Cortex of kidney (tissue), 1 donor: Measurements from ENCODE around the gene TRAF3IP1.
"Not testable (repeated sequence)": the region's sequence is repeated elsewhere in the genome, so short reads cannot be mapped to it uniquely, and the experiment has no call there.

ENCODE experiments used
- DNase-seq: peaks from one replicate; lab custom pipeline; 2025; lab: John Stamatoyannopoulos, UW

TRAF3IP1 gene, protein sequence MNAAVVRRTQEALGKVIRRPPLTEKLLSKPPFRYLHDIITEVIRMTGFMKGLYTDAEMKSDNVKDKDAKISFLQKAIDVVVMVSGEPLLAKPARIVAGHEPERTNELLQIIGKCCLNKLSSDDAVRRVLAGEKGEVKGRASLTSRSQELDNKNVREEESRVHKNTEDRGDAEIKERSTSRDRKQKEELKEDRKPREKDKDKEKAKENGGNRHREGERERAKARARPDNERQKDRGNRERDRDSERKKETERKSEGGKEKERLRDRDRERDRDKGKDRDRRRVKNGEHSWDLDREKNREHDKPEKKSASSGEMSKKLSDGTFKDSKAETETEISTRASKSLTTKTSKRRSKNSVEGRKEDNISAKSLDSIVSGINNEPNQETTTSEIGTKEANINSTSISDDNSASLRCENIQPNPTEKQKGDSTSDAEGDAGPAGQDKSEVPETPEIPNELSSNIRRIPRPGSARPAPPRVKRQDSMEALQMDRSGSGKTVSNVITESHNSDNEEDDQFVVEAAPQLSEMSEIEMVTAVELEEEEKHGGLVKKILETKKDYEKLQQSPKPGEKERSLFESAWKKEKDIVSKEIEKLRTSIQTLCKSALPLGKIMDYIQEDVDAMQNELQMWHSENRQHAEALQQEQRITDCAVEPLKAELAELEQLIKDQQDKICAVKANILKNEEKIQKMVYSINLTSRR

GRCh38 chr2:238320246-238320647 is at the start of gene TRAF3IP1:
Gene TRAF3IP1 (plus strand): TSS chr2:238320518. CDS start chr2:238320663, 145 bp downstream.
- DNase-seq, result no peak

GRCh38 chr2:238270606-238271005 is 49.7 kb upstream of the TRAF3IP1 start:
- DNase-seq, result no peak

- DNase-seq, result no peak
These were observed 49.2 kb upstream of the TRAF3IP1 start for GRCh38 chr2:238271061-238271554.

DNA sequence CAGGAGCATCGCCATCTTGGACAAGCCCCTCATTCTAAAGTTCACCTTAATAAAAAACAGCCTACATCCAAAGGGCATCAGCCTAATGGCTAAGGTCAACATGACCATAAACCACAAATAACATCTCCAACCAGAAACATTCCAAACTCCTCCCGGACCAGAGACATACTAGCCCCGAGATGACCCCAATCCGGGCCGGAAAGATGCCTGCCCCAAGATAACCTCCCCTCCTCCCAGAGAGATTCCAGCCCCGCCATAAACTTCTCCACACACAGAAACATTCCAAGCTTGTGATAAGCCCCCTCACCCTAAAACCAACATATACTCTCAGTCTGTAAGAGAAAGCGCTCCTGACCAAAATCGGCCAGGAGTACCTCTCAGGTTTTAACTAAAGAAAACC is 48.6 kb upstream of the TRAF3IP1 start:
- not testable (repeated sequence) for DNase-seq

DNA sequence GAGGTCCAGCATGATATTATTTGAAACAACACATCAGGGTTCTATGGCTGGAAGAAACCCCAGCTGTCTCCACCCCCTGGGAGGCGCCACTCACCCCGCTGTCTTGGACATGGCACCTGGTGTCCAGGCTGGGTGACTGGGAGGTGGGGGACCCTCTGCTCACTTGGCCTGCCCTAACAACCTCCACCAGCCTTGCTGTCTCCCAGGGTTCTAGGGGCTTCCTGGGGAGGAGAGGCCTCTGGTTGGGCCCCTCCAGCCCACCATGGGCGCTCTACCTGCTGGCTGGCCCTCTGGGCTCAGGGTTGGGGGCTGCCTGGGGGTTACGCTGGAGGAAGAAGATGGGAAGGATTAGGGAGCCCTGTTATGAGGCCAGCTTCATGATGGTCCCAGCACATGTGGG is 48.2 kb upstream of the TRAF3IP1 start:
- no peak for DNase-seq

DNA sequence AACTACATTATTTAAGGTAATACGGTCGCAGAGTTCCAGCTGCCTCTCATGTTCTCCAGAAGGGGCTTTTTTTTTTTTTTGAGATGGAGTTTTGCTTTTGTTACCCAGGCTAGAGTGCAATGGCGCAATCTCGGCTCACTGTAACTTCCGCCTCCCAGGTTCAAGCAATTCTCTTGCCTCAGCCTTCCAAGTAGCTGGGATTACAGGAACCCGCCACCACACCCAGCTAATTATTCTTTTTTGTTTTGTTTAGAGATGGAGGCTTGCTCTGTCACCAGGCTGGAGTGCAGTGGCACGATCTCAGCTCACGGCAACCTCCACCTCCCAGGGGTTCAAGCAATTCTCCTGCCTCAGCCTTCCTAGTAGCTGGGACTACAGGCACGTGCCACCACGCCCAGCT is 46.9 kb upstream of the TRAF3IP1 start:
- DNase-seq, result not testable (repeated sequence)

GRCh38 chr2:238274152-238274865 is 46.0 kb upstream of the TRAF3IP1 start:
- DNase-seq, result no peak

GRCh38 chr2:238277695-238278094 is 42.6 kb upstream of the TRAF3IP1 start:
- DNase-seq, result no peak

GRCh38 chr2:238278626-238279323 is 41.5 kb upstream of the TRAF3IP1 start:
- no peak for DNase-seq

DNA sequence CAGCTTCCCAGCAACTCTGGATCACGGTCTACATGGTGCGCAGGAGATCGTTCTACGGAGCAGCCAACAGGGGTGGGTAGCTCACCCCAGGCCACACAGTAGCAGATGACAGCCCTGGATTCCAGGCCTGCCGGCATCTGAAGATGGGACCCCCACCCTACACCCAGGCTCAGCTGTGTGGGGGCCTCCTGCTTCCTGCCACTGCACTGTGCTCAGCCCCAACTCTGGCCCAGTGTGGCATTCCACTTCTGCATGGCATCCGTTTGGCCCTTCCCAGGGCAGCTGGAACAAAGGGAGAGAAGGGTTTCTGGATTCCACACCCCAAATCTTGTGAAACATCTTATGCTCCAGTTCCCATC is 41.0 kb upstream of the TRAF3IP1 start:
- no peak for DNase-seq

DNA sequence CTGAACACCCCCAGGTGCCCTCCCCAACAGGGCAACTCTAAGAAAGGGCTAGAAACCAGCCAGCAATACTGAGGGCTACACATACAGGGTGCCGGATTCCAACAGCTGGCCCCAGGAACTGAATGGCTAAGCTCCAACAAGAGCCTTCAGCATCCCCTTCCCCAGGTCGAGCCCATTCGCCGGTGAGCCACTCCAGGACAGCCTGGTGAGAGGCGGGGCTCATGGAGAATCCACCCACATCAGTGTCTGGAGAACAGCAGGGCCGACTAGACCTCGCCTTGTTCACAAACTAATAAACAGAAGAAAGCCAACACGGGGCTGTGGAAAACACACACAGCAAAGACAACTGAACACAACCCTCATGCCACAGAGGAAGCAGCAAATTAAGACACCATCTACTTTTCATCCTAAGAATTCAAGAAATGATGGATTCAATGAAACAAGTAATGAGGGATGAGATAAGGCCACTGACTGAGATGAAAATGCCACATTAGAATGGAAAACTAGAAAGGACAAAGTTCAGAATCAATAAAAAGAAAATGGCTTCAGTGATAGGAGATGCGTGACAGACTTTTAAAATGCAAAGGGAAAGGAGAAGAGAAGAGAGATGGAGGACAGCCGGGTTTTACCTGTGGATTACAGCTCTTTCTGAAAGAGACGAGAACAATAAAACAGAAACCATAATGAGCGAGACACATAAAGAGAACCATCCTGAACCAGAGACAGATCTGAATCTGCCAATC is 40.1 kb upstream of the TRAF3IP1 start:
- no peak for DNase-seq

DNA sequence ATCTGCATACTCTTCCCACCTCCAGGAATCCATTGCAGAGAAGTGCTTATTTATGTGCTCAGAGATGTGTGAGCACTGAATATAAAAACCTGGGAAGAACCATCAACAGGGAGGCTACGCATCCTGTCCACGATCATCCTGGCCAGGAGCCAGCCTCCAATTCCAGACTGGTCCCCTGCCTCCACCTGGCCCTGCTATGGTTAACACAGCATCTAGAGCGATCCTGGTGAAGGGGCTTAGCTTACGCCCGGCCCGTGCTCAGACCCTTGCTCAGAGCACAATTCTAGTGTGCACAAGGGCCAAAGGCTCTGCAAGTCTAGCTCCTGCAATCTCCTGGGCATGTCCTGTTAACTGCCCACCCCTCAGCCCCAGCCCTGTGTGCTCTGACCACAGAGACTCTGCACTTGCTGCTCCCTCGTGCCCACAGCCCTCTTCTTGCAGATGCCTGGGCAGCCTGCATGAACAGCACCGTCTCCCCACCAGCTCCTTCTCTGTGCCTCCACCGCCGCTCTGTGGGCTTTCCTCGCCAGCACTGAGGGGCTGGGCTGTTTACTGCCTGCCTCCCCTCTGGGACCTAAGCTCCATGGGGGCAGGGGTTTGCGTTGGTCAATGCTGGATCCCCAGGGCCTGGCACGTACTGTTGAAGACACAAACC is 38.4 kb upstream of the TRAF3IP1 start:
- no peak for DNase-seq

DNA sequence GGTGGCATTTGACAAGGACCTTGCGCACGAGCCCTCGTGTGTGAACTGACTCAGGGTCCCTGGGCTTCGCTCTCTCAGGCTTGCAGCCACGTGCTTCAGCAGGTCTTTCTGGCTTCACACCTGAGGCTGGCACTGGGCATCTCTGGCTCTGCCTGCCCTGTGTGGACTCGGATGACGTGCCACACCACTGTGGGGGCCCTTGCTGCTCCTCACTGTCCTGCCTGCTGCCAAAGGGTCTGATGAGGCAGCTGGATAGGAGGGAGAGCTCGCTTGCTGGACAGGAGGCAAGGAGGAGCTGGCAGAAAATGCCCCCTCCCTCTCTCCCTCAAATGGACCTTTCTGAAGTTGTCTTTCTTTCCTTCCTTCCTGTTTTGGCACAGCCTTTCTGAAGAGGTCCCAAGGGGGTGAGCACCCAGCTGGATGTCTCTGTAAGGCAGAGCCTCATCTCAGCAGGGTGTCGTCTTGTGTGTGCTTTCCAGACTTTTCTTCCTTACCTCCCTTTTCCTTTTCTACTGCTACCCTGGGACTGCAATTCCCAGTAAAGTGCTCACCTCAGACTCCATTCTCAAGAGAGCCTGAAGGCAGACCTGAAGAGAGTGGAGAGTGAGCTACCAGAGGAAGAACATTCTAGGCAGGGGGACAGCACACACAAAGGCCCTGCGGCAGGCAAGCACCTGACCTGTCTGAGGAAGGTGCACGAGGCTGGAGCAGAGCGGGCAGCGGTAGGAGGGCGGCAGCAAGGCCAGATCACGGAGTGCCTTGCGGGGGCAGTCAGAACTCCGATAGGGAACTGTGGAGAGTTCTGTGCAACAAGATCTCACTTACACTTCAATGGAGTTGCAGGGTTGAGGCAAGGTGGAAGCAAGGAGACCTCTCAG is 37.2 kb upstream of the TRAF3IP1 start:
- no peak for DNase-seq

- DNase-seq, result no peak
These were observed 35.4 kb upstream of the TRAF3IP1 start for GRCh38 chr2:238284802-238285515.

- DNase-seq, result no peak
These were observed 34.6 kb upstream of the TRAF3IP1 start for GRCh38 chr2:238285653-238286082.

DNA sequence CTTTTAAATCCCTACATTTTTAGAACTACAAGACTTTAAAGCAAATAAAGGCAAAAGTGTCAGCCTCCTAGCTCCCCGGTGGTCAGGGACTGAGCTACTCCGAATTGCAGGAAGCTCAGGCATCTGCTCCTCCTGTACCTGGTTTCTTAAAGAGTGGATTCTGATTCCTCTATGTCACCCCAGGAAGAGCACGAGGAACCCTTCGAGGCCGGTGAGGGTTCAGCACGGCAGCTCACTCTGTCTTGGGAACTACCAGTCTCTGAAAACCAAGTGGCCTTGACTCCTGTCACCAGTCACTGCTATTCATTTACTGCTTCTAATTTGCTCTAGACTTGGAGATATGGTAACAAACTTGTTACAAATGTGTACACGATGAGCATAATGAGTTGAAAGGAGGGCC is 34.2 kb upstream of the TRAF3IP1 start:
- no peak for DNase-seq

- DNase-seq, result no peak
These were observed 33.8 kb upstream of the TRAF3IP1 start for GRCh38 chr2:238286551-238286950.

DNA sequence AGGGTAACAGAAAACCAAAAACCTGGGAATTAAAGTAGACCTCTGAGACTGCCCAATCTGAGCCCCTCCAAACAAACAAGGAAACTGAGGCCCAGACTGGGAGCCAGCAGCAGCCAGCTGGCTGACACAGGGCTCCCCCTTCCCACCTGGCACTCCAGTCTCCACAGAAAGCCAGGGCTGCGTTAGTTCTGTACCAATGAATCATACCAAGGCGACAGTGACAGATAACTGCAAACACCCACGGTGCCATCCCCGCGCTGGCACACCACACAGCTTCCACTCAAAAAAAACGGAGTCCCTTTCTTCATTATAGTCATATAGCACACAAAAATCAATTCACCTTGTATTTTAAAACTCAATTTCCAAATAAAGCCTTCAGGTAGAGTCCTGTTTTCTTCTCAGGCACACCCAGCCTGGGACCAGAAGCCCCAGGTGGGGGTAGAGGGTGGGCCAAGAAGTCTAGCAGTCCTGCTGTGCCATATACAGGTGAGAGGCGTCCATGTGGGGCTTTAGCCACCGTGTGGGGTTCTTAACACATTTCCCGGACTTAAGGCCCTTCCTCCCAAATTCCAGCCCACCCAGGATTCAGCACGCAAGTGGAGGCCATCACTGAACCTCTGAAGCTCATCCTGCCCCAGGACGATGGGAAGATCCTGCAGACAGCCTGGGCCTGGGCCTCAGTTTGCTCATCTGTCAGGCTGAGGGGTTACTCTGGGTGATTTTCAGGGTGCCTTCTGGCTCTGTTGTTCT is 33.2 kb upstream of the TRAF3IP1 start:
- DNase-seq, result no peak
